ENCODE measurements around the gene LHFPL2. TPM values are rescaled to one million over a fixed set of nuclear protein-coding genes. Genes with fewer than 3 reads are reported as not detected.
"Not testable (repeated sequence)": the region's sequence is repeated elsewhere in the genome, so short reads cannot be mapped to it uniquely, and the experiment has no call there.

LHFPL2 gene
- total RNA-seq: 10 to 100 TPM; 30.1 to 72.6 TPM

- ATAC-seq (ENCODE audit: insufficient number of reproducible peaks, low FRiP score, low read depth): peak; percentile 69
Measured at GRCh38 chr5:78648359-78649210, at the start of gene LHFPL2. Gene LHFPL2 (minus strand): TSS chr5:78648772. CDS start chr5:78510213, 138,559 bp downstream.

GRCh38 chr5:78696637-78697036, 48.1 kb upstream of the LHFPL2 start:
- no peaks in the 10 kb centered on the region for H3K9me3 ChIP-seq
- ATAC-seq (ENCODE audit: insufficient number of reproducible peaks, low FRiP score, low read depth) (no peak), DNase-seq (ENCODE audit: low spot score) (no peak)
- TF ChIP-seq CTCF (IDR thresholded peaks at IDR 0.05): no peak
- no peak overlapping the region for H3K4me3 ChIP-seq
- H3K27me3 ChIP-seq (replicated peaks; ENCODE audit: insufficient read depth): no peaks in the 10 kb centered on the region
- no peaks in the 10 kb centered on the region for H3K36me3 ChIP-seq
- H3K27ac ChIP-seq: no peak overlapping the region
- H3K4me1 ChIP-seq (ENCODE audit: control insufficient read depth in 1 of 2, low read depth in 2 of 2): peaks cover 9 to 36% of the 10 kb centered on the region in 2 donors

More at GRCh38 chr5:78648359-78649210, at the start of gene LHFPL2:
- peak; percentile 6 for TF ChIP-seq CTCF (IDR thresholded peaks at IDR 0.05)
- peak; percentile 46 for DNase-seq (ENCODE audit: low spot score)
- H3K36me3 ChIP-seq: no peaks in the 10 kb centered on the region
- no peaks in the 10 kb centered on the region for H3K27me3 ChIP-seq (replicated peaks; ENCODE audit: insufficient read depth)
- peak within 1 kb of the TSS; percentile 90 for H3K4me3 ChIP-seq
- peak within 1 kb of the TSS; percentile 96 to 97 for H3K27ac ChIP-seq
- peaks cover 22 to 55% of the 10 kb centered on the region in 2 donors for H3K4me1 ChIP-seq (ENCODE audit: control insufficient read depth in 1 of 2, low read depth in 2 of 2)
- H3K9me3 ChIP-seq: no peaks in the 10 kb centered on the region

DNA sequence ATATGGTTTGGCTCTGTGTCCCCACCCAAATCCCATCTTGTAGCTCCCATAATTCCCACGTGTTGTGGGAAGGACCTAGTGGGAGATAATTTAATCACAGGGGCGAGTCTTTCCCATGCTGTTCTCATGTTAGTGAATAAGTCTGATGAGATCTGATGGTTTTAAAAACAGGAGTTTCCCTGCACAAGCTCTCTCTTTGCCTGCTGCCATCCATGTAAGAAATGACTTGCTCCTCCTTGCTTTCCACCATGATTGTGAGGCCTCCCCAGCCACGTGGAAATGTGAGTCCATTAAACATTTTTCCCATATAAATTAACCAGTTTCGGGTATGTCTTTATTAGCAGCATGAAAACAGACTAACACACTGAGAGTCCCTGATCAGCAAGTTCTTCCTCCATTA, 47.5 kb upstream of the LHFPL2 start:
- ATAC-seq (ENCODE audit: insufficient number of reproducible peaks, low FRiP score, low read depth): not testable (repeated sequence)

DNA sequence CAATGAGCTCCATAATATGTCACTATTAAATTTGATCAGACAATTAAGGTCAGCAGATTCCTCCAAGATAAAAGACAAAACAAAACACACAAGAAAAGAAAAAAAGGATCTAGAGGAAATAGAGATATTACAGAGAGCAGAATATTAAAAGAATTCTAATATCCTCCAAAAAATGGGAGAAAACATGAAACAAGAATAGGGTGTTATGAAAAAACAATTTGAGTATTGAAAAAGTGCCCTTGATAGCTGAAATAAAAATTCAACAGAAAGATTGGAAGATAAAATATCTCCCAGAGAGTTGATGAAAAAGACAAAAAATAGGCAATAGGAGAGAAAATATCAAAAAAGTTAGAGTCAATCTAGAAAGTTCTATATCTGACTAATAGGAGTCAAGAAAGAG, 44.8 kb upstream of the LHFPL2 start:
- Histone ChIP-seq H3K4me1 (ENCODE audit: control insufficient read depth in 1 of 2, low read depth in 2 of 2) (peaks cover 0 to 24% of the 10 kb centered on the region in 2 donors), H3K4me3 (no peak overlapping the region), H3K9me3 (no peaks in the 10 kb centered on the region), H3K27ac (no peak overlapping the region), H3K36me3 (no peaks in the 10 kb centered on the region), H3K27me3 (replicated peaks; ENCODE audit: insufficient read depth) (no peaks in the 10 kb centered on the region)
- no peak for TF ChIP-seq CTCF (IDR thresholded peaks at IDR 0.05)
- no peak for ATAC-seq (ENCODE audit: insufficient number of reproducible peaks, low FRiP score, low read depth)
- no peak for DNase-seq (ENCODE audit: low spot score)

More for the DNA sequence above, 47.5 kb upstream of the LHFPL2 start:
- H3K36me3 ChIP-seq; DNase-seq (ENCODE audit: low spot score); H3K9me3 ChIP-seq; H3K27me3 ChIP-seq (replicated peaks; ENCODE audit: insufficient read depth); H3K4me3 ChIP-seq; H3K27ac ChIP-seq: not testable (repeated sequence)
- peaks cover 9 to 38% of the 10 kb centered on the region in 2 donors for H3K4me1 ChIP-seq (ENCODE audit: control insufficient read depth in 1 of 2, low read depth in 2 of 2)

DNA sequence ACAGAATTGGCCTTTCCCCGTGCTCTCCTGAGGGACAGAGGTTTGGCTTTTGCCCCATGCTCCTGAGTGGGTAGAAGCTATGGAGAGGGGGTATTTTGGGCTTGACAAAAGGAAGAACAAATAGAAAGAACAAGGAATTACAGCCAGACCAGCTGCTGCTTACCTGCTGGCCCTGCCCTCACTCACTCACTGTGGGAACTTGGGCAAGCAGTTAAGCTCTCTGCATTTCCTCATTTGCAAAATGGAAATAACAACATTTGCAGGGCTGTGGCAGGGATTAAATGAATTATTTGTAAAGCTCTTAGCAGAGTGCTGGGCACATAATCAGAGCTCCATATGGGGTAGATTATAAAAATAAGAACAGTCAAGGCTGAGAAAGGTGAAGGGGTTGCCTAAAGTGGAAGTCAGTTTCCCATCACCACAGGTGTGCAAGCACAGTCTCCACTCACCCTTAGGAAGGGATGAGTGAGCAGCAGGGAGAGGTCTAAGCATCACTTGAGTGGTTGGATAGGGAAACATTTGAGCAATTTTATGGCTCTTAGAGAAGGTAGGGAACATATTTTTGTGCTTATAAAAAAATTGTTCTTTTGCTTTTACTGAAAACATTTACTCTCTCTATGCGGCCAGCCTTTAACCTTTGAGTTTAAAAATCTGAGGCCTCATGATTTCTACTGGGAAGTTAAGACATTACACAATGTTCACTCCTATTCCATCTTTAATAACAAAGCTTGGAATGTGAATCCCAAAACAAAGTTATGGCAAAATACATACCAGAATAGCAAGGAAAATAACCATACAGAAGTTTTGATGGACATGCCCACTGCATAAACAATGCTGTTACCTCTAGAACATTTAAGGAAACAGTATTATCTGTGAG, 42.8 kb upstream of the LHFPL2 start:
- Histone ChIP-seq H3K9me3 (no peaks in the 10 kb centered on the region), H3K27me3 (replicated peaks; ENCODE audit: insufficient read depth) (no peaks in the 10 kb centered on the region), H3K36me3 (no peaks in the 10 kb centered on the region), H3K4me3 (no peak overlapping the region), H3K4me1 (ENCODE audit: control insufficient read depth in 1 of 2, low read depth in 2 of 2) (peaks cover 0 to 15% of the 10 kb centered on the region in 2 donors), H3K27ac (peak overlapping the region; percentile 8 to 37)
- TF ChIP-seq CTCF (IDR thresholded peaks at IDR 0.05): no peak
- ATAC-seq (ENCODE audit: insufficient number of reproducible peaks, low FRiP score, low read depth) (no peak), DNase-seq (ENCODE audit: low spot score) (no peak)
